Stimulated activated naive CD4-positive, alpha-beta T cell (primary cell): ENCODE data around the gene BARHL2.

Experiments
- DNase-seq, 6 experiments: peaks; one replicate each; lab custom pipeline; 2025; lab: John Stamatoyannopoulos, UW

BARHL2 gene

DNA sequence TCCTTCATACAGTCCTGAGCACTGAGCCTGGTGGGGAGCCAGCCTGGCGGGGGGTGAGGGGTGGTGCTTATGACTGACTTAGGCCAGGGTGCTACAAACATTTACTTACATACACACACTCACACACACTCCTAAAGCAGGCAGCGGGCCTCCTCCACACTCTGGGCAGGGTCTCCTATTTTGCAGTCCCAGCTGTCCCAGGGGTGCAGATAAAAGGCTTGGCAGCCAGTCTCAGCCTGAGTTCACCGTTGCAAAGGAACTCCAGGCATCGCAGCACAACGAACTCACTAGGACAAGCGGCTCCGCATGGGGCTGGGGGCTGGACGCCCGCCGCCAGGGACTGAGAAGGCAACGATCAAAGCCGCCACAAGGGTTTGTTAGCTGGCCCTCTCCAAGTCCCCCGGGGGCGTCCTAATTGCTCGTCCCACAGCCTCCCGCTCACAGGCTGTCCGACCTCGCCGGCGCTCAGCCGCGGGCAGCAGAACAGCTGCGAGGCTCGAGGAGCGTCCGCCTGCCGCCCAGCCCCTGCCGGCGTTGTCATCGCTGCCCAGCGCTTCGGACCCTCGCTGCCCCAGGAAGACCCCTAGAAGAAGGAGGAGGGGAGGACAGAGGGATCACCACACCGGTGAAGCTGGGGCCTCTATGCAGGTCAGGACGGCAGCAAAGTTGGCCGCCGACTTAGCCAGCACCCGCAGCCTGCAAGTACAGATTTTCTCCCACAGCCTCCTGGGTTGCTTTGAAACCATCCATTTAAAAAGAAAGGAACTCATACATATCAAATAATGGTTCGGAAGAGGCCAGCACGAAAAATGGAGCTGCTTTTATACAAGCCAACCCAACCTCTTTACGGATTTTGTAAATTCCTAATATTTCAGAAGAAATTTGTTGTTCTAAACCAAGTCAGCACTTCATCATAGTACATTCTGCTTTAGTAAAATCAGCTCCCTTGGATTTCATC is 6.2 kb downstream of the BARHL2 start:
- DNase-seq, result no peak

DNA sequence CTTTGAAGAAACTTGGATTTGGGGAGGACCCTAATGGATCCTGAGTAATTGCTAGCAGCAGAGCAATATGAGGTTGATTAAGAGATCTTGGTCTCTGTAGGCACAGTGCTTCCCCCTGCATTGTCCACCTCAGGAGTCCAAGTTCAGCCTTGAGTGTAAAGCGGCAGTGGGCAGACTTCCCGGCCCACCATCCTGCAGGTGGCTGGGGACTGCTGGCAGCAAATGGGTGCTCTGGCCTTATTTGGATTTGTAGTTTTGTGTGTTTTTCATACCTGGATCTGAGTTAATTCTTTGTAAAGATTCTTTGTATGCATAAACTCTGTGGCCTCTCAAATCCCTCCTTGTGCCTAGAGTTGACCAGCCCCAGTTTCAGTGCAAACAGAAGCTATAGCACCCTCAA is 7.6 kb downstream of the BARHL2 start:
- DNase-seq, result no peak

DNA sequence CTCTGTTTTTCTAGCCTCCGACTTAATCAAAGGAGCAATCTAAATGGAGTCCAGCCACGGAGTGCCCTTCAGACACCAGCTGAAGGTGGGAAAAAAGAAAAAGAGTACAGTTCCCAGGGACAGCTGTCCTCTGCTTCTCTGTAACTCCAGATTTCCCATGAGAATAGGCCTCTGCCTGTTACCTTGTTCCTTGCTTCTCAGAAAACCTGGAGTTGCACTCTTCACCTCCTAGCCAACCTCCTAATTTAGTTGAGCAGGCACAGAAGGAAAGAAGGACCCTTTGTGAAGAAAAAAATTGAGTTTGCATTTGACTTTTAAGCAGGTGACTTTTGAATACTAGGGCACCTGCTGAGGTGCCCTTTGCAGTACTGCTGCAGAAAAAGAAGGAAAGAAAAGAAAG is 8.3 kb downstream of the BARHL2 start:
- no peak for DNase-seq

DNA sequence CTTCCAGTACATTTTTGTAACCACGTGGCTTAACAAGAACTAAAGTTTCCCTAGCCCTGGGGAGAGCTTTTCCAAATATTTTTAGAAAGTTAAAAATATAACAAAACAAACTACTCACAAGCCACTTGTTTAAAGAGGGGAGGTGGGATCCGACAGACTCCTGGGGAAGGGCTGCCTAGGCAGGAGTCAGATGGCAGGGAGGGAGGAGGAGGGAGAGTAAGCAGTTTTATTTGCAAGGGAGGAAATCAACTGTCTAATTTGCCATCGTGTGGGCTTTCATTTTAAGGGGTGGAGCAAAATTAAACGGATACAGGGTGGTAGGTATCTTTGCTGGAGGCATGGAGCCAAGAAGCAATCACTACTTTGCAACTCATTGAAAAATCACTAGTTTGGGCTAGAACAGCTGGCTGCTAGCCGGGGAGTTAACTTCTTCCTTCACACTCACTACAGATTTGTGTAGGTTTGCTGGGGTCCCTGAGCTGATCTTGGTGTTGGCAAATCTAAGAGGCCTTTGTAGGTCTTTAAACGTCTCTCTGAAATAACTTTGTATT is 8.8 kb downstream of the BARHL2 start:
- no peak for DNase-seq

DNA sequence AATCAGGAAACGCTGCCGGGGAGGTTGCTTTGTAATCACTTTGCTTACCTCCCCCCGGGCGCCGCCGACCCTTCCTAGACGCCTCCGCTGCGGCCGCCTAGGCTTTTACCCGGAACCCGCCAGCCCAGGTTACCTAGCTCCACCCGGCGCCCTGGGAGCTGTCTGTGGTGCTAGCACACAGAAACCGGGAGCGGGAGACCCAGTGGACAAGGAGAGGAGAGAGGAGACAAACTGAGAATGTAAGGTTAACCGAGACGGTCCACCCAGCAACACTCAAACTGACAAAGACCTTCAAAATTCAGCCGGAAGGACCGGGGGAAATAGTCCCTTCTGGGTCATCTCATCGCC is 9.8 kb downstream of the BARHL2 start:
- peak in 1 of 6 experiments; percentile 15 for DNase-seq

DNA sequence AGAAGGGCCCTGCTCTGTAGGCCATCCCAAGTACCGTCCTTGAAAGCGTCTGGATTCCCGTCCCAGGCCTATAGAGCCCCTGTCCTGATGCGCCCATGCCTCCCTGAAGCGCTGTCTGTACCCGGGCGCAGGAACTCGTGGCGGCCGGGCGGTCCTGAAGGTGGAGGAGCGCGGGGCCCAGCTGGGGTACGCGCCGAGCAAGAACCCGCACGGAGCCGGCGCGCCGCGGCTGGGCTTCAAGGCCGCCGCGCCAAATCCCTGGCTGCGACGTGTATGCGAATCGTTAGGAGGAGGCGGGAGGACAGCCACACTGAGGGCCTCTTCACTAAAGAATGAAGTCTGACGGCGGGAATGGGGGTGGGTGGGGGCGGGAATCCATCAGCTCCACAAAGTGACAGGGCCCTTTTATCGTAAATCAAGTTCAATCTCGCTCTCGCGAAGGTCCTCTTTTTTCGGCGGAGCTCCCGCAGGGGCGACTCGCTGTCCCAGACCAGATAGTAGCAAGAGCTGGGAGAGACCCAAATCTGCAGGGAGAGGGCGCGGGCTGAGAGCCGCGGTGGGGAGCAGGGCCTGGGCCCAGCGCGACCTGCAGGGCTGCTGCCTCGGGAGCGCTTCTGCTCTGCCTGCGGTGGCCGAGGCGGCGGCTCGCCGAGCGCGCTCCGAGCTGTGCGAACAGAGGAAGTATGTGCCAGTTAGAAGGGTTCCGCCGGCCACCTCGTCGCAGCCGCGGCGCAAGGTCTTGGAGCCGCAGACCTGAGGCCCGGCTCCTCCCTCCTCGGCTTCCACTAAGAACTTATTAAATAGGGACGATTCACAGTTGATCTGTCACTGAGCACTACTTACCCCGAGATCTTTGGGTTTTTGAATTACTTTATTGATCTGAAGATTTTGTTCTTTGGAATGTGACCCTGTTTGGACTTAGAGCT is 10.4 kb downstream of the BARHL2 start:
- peak in 1 of 6 experiments; percentile 21 for DNase-seq

DNA sequence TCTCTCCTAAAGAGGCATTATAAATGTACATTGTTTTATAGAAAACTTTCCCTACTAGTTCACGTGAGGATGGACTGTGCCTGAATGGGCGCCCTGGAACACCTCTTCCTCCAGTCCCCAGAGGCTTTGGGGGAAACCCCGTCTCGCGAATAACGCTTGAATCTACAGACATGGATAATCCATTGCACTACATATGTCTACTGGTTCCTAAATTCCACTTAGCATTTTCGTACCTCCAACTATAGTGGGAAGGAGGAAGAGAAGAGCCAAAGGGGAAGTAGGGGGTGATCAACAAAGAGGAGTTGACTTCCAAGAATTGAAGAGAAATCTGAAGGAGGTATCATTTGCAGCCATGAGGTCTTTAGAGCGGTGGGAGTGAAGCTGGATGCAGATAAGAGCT is 11.1 kb downstream of the BARHL2 start:
- DNase-seq, result no peak

GRCh38 chr1:90704817-90705216 is 12.3 kb downstream of the BARHL2 start:
- DNase-seq, result no peak

DNA sequence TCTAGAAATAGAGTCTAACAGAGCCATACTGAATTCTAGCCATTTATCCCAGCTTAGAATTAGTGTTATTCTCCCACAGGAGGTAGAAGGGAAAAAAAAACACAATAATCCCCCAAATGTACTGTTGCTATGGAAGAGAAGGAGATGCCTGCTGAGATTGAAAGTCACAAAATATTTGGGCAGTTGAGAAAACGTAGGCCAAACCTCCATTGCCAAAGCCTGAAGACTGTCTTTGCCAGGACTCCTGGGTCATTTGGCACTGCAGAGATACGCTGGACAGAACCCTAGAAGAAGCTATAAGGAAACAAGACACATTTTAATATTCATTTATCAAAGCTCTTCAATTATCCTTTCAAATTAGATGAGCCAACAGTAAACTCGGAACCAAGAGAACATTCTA is 22.3 kb downstream of the BARHL2 start:
- no peak for DNase-seq

- no peak for DNase-seq
These were observed 29.4 kb downstream of the BARHL2 start for GRCh38 chr1:90687747-90688146.

DNA sequence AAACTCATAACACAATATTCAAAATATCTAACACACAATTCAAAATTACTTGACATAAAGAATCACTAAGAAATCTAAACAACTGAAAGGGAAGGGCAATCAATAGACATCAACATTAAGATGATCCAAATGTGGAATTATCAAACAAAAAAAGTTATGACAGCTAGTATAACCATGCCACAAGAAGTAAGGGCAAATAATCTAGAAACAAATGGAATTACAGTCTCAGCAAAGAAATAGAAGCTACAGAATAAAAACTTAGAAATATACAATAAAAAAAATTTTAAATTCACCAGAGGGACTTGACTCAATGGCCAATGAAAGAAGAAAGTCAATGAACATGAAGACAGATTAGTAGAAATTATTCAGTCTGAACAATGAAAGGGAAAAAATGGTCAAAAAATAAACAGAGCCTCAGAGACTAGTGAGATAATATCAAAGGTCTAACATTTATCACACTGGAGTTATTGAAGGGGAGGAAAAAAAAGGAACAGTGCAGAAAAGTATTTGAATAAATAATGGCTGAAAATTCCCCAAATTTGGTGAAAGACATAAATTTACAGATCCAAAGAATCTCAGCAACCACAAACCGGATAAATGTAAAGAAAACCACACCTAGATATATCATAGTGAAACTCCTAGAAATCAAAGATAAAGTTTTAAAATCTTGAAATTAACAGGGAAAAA is 41.8 kb downstream of the BARHL2 start:
- no peak for DNase-seq

GRCh38 chr1:90671741-90672140 is 45.4 kb downstream of the BARHL2 start:
- DNase-seq, result no peak

- DNase-seq, result no peak
These were observed 45.9 kb downstream of the BARHL2 start for GRCh38 chr1:90671251-90671650.
